ENCODE measurements around the gene TBC1D5.
"Not testable (repeated sequence)": the region's sequence is repeated elsewhere in the genome, so short reads cannot be mapped to it uniquely, and the experiment has no call there.

The TBC1D5 gene

GRCh38 chr3:17642474-17642873, 100.0 kb downstream of the TBC1D5 start:
- no peak for DNase-seq (ENCODE audit: low spot score)

- DNase-seq (ENCODE audit: low spot score), result no peak
These were observed 102.0 kb downstream of the TBC1D5 start for GRCh38 chr3:17640466-17640865.

GRCh38 chr3:17639765-17640164, 102.7 kb downstream of the TBC1D5 start:
- DNase-seq (ENCODE audit: low spot score), result no peak

- DNase-seq (ENCODE audit: low spot score), result no peak
These were observed 103.2 kb downstream of the TBC1D5 start for GRCh38 chr3:17639257-17639656.

- no peak for DNase-seq (ENCODE audit: low spot score)
These were observed 104.1 kb downstream of the TBC1D5 start for GRCh38 chr3:17638356-17638755.

DNA sequence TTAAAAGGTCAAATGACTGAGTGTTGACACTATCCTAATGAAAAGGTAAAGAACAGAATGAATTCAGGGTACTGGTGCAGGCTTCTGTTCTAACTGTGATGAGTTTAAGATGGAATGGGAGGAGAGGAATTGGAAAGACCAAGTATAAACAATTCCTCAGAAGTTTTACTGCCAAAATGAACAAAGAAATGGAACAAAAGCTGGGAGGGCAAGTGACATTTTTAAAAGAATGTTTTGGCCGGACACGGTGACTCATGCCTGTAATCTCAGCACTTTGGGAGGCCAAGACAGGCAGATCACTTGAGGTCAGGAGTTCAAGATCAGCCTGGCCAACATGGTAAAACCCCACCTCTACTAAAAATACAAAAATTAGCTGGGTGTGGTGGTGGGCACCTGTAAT, 106.8 kb downstream of the TBC1D5 start:
- not testable (repeated sequence) for DNase-seq (ENCODE audit: low spot score)

- no peak for DNase-seq (ENCODE audit: low spot score)
These were observed 107.5 kb downstream of the TBC1D5 start for GRCh38 chr3:17634964-17635363.

- no peak for DNase-seq (ENCODE audit: low spot score)
These were observed 108.2 kb downstream of the TBC1D5 start for GRCh38 chr3:17634201-17634600.

- DNase-seq (ENCODE audit: low spot score), result no peak
These were observed 109.9 kb downstream of the TBC1D5 start for GRCh38 chr3:17632401-17633100.

GRCh38 chr3:17631609-17632008, 110.8 kb downstream of the TBC1D5 start:
- DNase-seq (ENCODE audit: low spot score), result no peak

GRCh38 chr3:17629400-17629799, 113.0 kb downstream of the TBC1D5 start:
- no peak for DNase-seq (ENCODE audit: low spot score)

DNA sequence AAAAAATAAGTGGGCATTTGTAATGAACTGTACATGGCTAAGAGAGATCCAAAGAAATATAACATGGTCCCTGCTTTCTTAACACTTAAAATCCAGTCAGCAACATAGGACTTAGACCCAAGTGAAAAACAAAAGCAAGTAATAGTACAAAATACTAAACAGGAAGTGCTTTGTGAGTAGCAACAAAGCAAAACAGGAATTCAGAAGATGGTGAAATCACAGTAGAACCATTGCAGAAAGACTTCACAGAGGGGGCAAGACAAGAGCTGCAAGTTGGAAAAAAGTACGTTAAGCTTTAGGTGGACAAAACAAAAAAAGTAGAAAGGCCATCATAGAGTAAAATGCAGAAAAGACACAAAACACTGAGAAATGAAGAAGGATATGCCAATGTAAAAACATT, 116.0 kb downstream of the TBC1D5 start:
- DNase-seq (ENCODE audit: low spot score), result no peak

DNA sequence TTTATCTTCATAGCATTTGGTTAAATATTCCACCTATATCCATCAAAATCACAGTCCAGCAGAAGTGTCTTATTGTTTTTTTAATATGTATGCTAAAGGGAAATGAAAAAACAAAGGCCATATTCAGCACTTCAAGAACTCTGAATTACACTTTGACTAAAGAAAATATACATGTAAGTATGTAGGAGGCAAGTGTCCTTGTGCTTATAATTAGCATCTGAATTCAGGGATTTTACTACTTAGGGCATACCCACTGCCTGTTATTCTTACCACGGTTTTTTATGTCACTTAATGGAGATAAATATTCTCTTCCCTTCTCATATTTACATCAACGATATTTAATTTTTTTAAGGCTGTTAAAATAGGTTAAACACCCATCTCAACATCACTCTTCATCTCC, 117.3 kb downstream of the TBC1D5 start:
- DNase-seq (ENCODE audit: low spot score), result no peak

GRCh38 chr3:17623464-17623863, 119.0 kb downstream of the TBC1D5 start:
- peak; percentile 84 for DNase-seq (ENCODE audit: low spot score)

- no peak for DNase-seq (ENCODE audit: low spot score)
These were observed 122.5 kb downstream of the TBC1D5 start for GRCh38 chr3:17619968-17620367.

DNA sequence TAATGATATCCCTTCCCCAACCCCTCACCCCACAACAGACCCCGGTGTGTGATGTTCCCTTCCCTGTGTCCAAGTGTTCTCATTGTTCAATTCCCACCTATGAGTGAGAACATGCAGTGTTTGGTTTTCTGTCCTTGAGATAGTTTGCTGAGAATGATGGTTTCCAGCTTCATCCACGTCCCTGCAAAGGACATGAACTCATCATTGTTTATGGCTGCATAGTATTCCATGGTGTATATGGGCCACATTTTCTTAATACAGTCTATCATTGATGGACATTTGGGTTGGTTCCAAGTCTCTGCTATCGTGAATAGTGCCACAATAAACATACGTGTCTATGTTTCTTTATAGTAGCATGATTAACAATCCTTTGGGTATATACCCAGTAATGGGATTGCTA, 129.4 kb downstream of the TBC1D5 start:
- DNase-seq (ENCODE audit: low spot score), result not testable (repeated sequence)

DNA sequence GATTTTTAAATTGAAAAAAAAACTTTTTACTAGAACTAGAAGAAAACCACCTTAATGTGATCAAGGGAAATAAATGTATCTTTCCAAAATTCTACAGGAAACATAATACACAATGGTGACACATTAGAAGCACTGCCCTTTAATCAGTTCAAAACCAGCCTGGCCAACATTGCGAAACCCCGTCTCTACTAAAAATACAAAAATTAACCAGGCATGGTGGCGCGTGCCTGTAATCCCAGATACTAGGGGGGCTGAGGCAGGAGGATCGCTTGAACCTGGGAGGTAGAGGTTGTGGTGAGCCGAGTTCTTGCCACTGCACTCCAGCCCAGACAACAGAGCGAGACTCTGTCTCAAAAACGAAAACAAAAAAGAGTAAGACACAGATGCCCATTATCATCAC, 134.5 kb downstream of the TBC1D5 start:
- no peak for DNase-seq (ENCODE audit: low spot score)

- no peak for DNase-seq (ENCODE audit: low spot score)
These were observed 136.5 kb downstream of the TBC1D5 start for GRCh38 chr3:17605934-17606333.

GRCh38 chr3:17605032-17605431, 137.4 kb downstream of the TBC1D5 start:
- DNase-seq (ENCODE audit: low spot score), result no peak

GRCh38 chr3:17602126-17602525, 140.3 kb downstream of the TBC1D5 start:
- DNase-seq (ENCODE audit: low spot score), result no peak

DNA sequence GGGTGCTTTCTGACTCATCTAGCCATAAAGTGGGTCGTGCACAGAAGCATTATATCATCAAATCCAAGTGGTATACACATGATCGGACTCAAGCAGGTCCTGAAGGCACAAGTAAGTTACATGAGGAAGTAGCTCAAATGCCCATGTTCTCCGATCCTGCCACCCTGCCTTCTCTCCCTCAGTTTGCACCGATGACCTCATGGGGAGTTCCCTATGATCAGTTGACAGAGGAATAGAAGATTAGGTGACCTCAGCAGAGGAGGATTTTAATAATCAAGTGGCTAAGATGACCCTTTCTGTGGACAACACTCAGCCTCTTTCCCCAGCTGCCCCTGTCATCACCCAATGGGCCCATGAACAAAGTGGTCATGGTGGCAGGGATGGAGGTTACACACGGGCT, 149.5 kb downstream of the TBC1D5 start:
- DNase-seq (ENCODE audit: low spot score), result no peak

GRCh38 chr3:17590465-17590864, 152.0 kb downstream of the TBC1D5 start:
- DNase-seq (ENCODE audit: low spot score), result no peak

GRCh38 chr3:17589888-17590287, 152.5 kb downstream of the TBC1D5 start:
- DNase-seq (ENCODE audit: low spot score), result no peak

GRCh38 chr3:17588422-17588821, 154.0 kb downstream of the TBC1D5 start:
- DNase-seq (ENCODE audit: low spot score), result no peak

Measured in globus pallidus (tissue), 1 donor.